Occipital lobe (tissue), 2 donors: ENCODE measurements around the gene COL4A1. TPM values are rescaled to one million over a fixed set of nuclear protein-coding genes. Genes with fewer than 3 reads are reported as not detected.

Experiments
- DNase-seq: peaks from one replicate; lab custom pipeline; 2025; lab: John Stamatoyannopoulos, UW
- total RNA-seq: library from RNA; depleted of rRNA; stranded (reverse); fragments of >200 nt; gene quantifications from one replicate; pipeline ENCODE4 v1.2.3, GENCODE V29; 2014

Gene COL4A1
- total RNA-seq, 1 donor from 2014 or later: 67.8 TPM

DNA sequence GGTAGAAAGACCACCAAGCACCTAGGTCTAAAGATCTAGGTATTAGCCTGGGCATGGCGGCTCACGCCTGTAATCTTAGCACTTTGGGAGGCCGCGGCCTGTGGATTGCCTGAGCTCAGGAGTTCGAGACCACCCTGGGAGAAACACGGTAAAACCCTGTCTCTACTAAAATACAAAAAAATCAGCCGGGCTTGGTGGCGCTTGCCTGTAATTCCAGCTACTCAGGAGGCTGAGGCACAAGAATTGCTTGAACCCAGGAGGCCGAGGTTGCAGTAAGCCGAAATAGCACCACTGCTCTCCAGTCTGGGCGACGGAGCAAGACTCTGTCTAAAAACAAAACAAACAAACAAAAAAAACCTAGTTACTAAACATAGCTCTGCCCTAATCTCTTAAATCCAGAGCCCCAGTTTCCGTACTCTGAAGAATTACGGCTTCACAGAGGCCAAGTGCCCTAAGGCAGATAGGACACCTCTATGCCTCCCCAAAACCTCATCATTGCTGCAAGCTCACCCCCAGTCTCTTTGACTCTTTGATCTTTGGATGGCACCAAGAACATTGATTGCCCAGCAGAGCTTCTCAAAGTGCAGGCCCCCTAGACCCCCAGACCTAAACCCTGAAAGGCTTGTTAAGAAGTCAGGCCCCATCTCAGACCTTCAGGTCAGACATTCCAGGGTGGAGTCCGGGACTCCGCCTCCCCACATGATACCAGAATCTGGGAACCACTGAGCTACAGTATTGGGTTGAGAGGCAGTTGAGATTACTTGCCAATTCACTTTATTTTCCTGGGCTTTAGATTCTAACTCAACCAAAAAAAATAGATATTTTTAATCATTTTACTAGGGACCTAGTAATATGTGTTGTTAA, 2.9 kb upstream of the COL4A1 start:
- DNase-seq: no peak

DNA sequence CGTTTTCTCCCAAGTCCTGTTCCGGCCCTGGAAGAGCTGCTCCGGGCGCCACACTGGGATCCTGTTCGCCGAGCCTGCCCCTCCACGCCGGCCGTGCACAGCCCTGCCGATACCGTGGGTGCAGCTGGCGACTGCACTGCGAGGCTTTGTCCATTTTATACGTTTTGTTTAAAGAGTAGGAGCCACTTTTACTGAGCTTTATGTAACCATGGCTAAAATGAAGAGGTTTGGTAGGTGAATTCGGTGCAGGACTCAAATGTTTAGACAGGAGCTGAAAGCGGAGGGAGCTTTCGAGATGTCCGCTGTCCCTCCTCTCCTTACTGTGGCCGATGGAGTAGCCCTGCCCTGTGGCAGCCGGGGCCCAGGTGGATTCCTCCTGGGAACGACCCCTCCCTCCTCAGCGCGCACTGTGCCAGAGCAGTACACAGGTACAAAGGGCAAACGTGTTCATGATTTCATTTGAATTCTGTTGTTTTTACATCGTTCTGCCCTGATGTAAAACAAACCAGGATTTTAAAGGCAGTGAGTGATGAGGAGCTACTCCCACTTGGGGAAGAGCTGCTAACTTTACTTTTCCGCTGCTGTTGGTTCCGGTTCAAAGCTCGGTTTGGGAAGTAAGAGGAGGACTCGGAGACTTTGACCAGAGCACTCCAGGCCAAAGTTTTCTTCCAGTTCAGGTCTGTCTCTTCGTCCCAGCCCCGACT, 1.9 kb upstream of the COL4A1 start:
- DNase-seq: no peak

DNA sequence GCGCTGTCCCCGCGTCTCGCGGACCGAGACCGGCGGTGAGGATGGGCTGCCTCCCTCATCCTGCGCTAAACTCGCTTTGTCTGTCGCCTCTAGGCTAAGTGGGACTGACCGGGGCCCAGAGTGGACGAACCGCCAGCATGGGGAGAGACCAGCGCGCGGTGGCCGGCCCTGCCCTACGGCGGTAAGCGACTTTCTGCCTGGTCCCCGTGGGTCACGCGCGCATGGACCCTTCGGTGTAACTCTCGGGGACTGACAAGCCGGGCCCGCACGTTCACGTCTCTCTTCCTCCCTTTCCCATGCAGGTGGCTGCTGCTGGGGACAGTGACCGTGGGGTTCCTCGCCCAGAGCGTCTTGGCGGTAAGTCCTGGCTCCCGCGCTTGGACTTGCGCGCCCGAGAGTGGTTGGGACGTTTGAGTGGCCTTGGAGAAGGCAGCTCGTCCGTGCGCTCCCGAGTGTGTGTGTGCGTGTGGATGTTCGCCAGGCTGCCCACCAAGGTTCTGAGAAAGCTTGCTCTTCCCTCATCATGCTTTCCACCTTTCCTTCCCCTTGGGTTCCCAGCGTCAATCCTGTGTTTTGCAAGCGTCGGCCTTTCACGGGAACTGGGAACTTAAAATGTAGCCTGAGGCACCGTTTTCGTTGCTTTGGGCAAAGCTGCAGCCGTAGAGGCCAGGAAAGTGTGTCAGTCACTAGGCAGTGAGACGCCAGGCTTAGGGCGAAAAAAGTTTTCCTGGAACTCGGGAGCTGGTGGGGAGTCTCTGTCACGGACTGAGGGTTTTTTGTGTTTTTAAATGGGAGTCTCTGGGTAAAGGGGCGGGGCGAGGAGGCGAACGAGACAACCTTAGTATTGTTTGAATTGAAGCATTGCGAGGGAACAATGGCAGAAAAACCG, 1.1 kb upstream of the COL4A1 start:
- DNase-seq: peak; percentile 18

DNA sequence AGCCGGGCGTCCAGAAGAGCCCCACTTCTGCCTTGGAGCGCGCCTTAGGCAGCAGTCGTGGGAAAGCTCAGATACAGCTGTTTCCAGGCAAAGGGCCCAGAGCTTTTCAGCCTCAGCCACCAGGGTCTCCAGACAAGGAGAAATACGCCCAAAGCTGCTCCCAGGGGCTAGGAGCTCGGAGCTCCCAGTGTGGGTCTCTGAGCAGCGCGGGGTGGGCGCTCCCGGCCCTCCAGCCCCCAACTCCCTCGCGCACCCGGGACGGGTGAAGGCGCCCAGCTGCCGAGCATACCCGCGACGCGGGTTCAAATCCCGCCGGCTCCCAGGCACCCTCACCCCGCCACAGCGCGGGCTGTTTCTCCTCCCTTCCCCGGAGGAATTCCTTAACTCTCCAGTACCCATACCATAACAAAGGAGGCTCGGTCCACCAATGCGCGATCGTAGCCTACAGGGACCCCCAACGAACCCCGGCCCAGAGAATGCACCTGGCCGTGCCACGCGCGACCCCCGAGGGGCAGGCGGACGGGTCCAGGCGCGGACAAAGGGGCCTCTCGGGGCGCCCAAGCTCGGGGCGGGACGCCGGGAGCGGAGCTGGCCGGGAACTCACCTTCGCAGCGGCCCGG, 507 bp downstream of the COL4A1 start:
- no peak for DNase-seq

DNA sequence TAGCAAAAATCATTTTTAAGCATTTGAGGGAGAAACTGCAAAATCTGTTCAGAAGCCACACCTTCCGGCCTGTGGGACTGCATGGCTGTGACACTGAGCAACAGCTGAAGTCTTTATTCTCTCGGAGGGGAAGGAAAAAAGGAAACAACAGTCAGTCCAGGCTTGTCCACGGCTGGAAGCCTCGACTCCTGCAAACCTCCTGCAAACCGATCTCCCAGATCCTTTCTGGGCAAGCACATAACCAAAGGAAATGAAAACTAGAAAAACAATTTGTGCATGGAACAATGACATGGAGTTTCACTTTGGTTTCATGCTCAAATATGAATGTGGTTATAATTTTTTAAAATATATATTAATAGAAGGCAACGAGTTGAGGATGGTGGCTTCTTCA, 1.0 kb downstream of the COL4A1 start:
- no peak for DNase-seq

DNA sequence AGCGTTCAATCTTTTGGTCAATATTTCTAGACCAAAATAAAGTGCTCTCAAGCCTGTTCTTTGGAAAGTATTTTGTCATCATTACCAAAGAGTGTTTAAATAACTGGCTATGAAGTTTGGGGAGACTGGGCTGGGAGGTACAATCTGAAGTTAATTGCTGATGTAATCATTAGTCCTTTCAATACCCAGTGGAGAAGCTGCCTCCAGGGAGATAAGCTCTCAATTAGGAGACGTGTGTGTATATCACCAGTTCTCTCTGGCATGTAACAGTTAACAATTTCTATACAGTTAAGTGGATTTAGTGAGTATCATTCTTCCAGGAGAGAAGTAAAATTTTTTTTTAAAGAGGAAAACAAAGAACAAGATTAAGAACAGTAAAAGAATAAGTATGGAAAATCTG, 1.4 kb downstream of the COL4A1 start:
- no peak for DNase-seq

DNA sequence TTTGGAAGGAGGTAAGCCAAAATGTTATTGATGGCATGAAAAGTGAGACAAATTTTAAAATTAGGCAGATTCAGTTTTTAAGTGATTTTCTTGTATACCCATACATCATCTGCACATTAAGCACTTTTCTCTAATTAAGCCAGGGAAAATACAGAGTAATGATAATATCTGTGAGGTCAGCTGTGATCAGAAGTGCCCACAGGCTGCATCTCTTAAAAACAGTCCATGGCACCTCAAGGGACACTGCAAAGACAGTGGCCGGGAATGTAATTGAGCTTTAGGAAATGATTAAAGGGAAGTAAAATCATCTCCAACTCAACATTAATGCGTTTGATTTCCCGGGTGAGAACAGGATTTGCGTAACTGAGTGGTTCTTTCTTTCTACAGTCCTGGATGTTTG, 2.0 kb downstream of the COL4A1 start:
- no peak for DNase-seq

DNA sequence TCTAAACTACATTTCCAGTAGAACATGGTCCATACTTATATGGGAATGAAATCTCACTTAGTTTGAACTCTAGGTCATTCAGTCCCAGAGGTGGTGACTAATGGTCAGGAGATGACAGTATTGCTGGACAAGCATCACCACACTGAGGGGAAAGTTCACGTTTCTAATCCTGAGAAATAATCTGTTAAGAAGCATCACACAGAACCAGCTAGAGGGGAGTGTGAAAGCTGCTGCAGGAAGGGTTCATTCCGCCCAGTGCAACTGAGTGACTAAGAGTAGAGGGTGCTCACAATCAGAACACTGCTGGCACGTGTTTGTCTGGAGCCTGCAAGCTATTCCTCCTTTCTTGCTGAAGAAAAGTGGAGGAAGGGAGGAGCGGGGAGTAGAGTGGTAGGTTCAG, 2.7 kb downstream of the COL4A1 start:
- no peak for DNase-seq

DNA sequence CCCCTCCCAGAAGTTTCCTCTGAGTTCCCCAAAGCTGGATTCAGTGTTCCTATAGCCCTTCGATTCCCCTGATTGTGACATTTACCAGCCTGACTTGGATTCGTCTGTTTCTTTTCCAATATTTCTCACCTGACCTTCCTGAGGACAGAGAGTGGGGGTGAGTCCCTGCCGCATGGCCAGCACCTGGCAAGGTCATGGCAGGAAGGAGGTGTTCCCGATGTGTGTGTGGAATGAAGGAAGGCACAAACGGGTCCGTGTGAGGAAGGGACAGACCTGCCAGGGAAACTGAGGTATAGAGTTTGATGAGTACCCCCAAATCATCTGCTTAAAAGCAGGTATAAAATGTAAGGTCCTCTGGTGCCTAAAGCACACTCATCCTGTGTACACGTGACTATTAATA, 3.3 kb downstream of the COL4A1 start:
- DNase-seq: no peak

DNA sequence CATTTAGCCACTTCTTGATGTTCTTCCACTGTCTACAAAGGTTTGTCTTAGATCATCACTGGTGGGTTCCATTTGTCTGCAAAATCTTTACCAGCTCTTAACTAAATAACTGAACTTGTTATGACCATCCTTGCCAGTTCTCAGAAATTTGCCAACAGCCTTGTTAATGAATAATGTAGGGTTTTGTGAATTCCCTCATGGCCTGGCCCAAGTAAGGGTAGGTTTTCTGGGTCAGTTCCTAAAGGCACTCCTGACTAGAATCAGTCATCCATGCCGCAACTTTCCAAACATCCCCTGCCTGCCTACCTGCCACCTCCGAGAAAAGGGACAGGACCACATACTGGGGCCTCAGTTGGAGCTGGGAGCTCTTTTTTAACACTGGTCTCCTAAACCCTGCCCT, 4.0 kb downstream of the COL4A1 start:
- no peak for DNase-seq

DNA sequence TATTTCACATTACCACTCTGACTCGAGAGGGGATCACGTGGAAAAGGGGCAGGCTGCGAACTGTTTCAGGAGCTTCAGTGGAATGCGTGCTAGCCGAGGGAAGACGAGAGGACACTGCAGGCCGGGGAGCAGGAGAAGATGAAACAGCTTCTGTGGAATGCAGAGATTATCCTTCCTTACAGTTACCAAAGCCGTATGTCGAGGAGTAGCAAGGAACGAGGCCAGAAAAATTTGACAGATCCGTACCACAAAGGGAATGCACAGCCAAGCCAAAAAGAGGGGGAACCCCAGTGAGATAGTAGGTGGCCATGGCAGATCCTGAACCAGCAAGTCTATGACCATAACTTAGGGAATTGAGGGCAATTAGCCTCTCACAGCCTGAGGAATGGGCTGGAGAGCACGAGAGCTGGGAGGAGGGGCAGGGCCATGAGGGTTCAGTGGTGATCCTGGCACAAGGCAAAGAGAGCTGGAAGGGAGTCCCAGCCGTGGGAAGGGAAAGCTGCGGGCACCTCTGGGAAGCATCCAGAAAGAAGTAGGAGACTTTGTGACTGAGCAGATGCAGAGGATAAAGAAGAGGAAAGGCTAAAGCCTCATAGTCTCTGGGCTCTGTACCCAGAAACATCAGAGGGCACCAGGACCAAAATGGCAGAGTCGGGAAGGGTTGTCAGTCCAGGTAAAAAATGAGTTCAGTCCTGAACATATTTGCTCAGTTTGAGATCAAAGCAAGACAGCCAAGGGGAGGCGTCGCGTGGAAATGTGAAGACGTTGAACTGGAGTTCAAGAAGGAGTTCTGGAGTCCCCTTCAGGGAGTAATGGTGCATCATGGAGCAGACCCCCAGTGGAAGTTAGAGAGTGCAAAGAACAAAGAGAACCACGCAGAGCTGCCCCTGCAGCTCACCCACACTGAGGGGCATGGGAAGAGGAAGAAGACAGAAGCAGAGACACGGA, 5.1 kb downstream of the COL4A1 start:
- no peak for DNase-seq

DNA sequence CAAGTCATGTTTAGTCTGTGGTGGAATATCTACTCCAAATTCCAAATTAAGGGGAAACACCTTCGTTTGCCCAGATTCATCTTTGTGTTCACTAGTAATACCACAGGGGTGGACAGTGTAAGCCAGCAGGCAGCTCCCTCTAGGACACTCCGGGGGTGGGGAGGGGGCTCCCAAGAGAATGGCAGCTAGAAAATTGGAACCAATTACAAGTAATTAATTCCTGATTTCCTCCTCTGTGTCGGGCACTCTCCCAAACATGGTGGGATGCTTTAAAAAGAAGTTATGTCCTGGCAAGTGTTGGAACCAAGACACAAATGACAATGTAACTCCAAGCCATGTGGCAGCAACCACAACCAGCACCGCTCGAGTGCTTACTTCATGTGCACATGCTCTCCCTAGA, 5.9 kb downstream of the COL4A1 start:
- DNase-seq: no peak

DNA sequence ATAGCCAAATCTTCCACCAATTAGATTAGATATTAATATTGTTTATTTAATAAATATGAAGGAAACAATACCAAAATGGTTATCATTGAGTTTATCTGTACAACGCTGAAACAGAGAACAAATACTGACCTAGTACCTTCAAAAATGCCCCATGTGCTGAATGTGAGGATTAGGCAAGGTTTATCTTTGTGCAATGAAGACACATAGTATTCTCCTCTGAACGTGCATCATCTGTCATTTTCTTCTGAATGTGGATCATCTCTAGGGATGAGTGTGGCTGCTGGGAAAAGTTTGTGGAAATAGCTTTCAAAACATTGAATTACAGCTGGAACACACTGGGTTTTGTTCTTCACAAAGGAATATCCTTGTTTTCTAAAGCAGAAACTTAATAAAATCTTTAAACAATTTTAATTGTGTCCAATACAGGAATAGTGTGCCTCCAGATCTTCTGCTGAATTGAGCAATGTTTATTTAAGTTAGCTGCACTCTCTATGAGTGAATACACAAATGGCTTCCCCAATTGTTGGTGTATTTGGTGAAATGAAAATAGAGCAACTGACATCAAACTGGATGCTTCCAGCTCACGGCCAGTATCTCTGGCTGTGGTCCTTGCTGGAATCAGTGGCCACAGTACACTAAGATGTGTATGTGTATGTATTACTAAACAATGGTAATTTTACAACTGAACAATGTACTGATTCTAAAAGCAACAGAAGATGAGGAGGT, 6.7 kb downstream of the COL4A1 start:
- DNase-seq: no peak

DNA sequence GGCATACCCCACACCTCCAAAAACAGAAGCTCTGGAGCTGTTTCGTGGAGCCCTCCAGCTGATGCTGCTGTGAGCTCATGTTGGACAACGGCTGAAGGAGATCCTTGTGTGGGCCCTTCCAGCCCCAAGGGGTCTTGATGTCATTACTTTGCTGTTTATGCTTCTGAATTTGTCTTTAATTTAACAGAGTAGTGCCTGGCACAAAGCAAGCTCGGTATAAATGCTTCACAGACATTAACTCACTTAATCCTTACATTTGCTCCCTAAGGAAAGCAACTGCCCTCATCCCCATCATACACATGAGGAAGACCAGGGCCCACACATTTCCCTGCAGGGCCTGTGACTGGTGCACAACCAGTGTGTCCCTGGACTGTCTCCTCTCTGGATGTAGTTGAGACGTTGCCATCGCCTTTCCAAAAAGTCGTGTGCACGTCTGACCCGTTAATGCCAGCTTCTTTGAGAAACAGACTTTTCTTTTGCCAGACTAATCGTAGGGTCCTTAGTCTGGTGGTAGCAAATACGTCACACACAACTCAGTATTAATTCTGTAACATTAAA, 7.6 kb downstream of the COL4A1 start:
- DNase-seq: no peak

DNA sequence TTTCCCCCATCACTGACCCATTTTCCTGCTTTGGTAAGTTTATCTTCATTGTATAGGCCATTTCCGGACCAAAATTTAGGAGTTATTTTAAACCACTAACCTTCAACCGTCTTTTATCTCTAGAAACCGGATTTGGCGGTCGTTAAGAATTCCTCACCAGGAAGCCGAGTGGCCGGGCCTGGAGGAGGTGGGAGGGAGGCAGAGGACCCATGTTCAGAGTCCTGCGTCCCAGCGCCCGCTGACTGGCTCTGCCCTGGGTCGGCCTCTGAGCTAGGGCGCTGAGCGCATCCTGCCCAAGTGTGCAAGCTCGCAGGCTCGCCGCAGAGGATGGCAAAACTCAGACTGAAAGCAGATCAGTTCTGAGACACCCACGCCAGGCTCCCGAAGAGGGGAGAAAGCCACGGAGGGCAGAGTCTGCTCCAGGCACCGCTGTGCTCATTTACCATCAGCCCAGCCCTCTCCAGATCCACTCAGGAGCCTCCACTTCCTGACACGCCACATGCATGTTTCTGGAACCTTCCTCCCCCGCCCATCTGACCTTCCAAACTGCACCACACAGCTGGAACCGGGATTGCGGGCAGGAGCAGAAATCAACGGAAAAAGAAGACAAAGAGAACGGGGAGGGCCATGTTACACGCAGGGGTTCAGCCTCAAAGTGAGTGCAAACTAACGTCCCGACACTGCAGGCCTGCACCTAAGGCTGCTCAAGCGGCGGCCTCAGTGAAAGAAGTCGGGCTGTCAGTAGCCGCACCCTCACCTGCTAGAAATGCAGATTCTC, 8.3 kb downstream of the COL4A1 start:
- no peak for DNase-seq

DNA sequence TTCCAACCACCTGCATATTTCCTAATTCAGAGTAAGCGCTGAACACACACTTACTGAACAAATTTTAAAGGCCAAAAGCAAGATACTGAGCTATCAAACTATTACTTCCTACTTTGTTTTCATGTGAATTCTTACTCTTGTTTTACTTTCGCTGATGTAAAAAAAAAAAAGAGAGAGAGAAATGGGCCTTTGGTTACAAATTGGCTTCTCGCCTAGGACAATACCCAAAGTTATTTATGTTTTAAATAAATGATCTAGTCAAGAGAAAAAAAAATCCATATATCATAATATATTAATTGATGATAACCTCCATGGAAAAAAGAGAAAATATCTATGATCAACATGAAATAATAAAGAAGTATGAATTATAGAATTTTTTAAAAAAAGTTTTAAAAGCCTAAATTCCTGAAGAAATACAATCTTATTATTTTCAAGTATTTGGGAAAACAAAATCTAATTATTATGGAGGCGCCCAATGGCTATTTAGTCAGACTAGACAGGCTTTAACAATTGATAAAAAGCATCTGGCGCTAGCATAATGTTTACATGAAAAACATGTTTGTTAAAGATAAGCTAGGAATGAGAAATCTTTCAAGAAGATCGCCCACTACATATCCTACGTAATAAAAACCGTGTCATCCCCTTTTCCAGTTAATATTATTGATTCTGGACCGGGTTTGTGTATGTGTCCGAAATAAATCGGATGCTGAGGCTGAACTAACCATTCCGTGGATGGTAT, 9.0 kb downstream of the COL4A1 start:
- no peak for DNase-seq

DNA sequence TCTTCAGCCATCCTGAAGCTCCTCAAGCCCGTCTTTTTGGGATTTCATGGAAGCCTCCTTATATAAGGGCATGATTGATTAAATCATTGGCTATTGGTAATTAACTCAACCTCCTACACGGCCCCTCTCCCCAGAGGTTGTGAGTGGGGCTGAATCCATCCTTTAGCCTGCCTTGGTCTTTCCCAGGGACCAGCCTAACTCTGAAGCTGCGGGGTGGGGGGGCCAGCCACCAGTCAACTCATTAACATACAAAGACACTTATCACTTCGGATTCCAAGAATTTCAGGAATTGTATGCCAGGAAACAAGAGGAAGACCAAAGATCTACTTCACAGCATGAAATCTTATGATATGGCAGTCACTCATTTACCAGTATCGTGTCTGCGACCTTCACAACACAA, 9.9 kb downstream of the COL4A1 start:
- DNase-seq: no peak

DNA sequence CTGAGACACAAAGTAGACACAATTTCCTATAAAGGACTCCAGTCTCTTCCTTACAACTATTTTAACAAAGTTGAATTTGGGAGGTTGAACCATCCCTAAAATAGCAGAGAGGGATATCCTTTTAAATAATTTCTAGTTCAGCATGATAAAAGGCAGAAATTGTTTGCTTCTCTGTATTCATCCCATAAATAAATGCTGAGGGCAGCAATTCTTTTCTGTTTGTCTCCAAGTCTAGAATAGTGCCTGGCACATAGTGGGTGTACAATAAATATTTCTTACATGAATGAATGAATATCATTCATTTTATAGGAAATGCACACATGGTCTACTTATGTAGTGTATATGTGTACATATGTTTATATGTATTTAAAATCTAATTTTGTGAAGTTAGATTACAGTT, 12.3 kb downstream of the COL4A1 start:
- DNase-seq: no peak
